ACC112 (cell line): Measurements from ENCODE around the gene CNDP1.

Source experiments
- H2AFZ ChIP-seq: fragments of 200-600 bp; sonication (generic); one replicate; pipeline ENCODE4 v1.6.0; 2017; ENCODE audit warnings: antibody characterized with exemption, low read length; ENCODE audit not compliant: unreplicated experiment
- H3K27ac ChIP-seq: fragments of 200-600 bp; sonication (generic); 2 replicates; pipeline ENCODE4 v1.5.1; 2014; ENCODE audit warnings: low read depth, mild to moderate bottlenecking, antibody characterized with exemption, low read length, moderate library complexity
- H3K27me3 ChIP-seq: fragments of 200-600 bp; sonication (generic); 2 replicates; pipeline ENCODE4 v1.6.1; 2014; ENCODE audit warnings: mild to moderate bottlenecking, antibody characterized with exemption, low read length, moderate library complexity, mixed read lengths; ENCODE audit not compliant: insufficient read depth
- H3K36me3 ChIP-seq: fragments of 200-600 bp; sonication (generic); 2 replicates; pipeline ENCODE4 v1.6.1; 2016; ENCODE audit warnings: mild to moderate bottlenecking, antibody characterized with exemption, low read length, moderate library complexity, mixed read lengths; ENCODE audit not compliant: insufficient read depth
- H3K4me1 ChIP-seq: fragments of 200-600 bp; sonication (generic); one replicate; pipeline ENCODE4 v1.6.1; 2016; ENCODE audit warnings: low read length, mixed read lengths; ENCODE audit not compliant: insufficient read depth, unreplicated experiment, control insufficient read depth
- H3K4me3 ChIP-seq: fragments of 200-600 bp; sonication (generic); 2 replicates; pipeline ENCODE4 v1.5.1; 2014; ENCODE audit warnings: mild to moderate bottlenecking, low read depth, low read length
- H3K79me2 ChIP-seq: fragments of 200-600 bp; sonication (generic); one replicate; pipeline ENCODE4 v1.6.0; 2016; ENCODE audit warnings: low read length; ENCODE audit not compliant: control insufficient read depth, unreplicated experiment, insufficient read depth

CNDP1 gene, protein sequence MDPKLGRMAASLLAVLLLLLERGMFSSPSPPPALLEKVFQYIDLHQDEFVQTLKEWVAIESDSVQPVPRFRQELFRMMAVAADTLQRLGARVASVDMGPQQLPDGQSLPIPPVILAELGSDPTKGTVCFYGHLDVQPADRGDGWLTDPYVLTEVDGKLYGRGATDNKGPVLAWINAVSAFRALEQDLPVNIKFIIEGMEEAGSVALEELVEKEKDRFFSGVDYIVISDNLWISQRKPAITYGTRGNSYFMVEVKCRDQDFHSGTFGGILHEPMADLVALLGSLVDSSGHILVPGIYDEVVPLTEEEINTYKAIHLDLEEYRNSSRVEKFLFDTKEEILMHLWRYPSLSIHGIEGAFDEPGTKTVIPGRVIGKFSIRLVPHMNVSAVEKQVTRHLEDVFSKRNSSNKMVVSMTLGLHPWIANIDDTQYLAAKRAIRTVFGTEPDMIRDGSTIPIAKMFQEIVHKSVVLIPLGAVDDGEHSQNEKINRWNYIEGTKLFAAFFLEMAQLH

DNA sequence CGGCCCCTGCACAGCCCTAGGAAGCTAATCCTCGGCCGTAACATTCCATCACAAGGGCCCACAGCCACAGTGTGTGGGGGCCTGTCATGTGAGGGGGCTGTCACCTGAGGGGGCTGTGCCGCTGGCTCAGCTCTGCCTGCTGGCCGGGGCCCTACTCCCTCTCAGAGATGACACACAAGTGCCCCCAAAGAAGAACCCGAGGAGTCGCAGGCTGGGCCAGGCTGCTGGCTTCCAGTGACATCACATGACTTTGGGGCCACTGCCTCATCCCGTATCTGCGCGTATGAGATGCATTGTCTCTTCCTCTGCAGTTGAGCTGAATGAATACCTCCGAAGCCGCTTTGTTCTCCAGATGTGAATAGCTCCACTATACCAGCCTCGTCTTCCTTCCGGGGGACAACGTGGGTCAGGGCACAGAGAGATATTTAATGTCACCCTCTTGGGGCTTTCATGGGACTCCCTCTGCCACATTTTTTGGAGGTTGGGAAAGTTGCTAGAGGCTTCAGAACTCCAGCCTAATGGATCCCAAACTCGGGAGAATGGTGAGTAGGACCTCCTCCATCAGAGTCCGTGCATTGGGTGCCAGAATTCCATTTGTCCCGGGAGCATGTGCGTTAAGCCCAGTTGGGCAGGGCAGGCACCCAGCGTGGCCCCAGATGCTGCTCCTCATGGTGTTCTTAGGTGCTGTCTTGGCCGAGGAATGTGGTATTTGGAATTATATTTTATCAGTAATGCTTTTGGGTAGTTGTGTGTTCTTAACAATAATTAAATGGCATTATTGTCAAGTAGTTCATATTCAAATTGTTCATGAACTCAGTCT is at the start of gene CNDP1:
Gene CNDP1 (plus strand): TSS at position 351 of the 820 bp plus-strand sequence. CDS start 168 bp downstream, at position 519.
- Histone ChIP-seq H3K27ac (no peak within 1 kb of the TSS), H3K27me3 (peaks cover 76% of the 10 kb centered on the region), H3K36me3 (no peaks in the 10 kb centered on the region), H3K79me2 (no peaks in the 10 kb centered on the region), H3K4me1 (no peaks in the 10 kb centered on the region), H2AFZ (no peak within 1 kb of the TSS), H3K4me3 (no peak within 1 kb of the TSS)

DNA sequence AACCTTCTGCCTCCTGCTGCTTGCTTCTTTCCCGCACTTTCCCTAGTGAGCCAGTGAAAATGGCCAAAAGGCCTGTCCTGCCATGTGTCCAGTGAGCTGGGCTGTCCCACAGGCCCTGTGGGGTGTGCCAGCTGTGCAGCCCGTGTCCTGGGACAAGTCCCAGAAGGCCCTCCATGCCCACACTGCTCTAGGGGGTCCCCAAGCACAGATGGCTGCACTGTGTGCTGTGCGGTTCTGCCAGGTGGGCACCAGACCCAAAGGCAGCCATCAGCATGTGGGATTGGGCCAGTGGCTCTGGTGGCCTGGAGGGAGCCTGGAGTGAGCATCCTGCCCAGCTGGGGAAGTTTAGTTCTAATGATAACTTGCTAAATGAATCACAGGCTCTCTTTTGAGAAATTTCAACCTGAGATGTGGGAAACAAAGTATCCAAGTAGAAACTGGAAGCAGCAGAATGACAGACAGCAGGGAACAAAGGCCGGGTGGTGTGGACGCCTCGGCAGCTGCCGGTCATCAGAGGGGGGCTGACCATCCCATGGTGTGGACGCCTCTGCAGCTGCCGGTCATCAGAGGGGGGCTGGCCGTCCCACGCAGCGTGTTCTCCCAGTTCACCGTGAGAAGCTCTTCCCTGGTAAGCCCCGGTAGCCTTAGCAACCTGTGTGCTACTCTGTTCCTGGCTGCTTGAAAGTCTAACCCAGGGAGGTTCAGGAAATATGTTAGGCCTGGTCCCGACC is 48.0 kb upstream of the CNDP1 start:
- Histone ChIP-seq H3K4me3 (no peak overlapping the region), H3K36me3 (no peaks in the 10 kb centered on the region), H3K27ac (no peak overlapping the region), H2AFZ (no peak overlapping the region), H3K4me1 (no peaks in the 10 kb centered on the region), H3K79me2 (no peaks in the 10 kb centered on the region), H3K27me3 (peaks cover 33% of the 10 kb centered on the region)

DNA sequence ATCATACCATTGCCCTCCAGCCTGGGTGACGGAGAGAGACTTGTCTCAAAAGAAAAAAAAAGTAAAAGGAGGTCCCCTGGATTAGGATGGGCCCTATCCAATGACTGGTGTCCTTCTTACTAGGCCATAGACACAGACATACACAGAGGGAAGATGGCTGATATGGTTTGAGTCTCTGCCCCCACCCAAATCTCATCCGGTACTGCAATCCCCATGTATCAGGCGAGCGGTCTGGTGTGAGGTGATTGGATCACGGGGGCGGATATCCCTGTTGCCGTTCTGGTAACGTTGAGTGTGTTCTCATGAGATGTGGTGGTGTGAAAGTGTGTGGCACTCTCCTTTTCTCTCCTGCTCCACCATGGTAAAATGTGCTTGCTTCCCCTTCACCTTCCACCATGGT is 45.9 kb upstream of the CNDP1 start:
- Histone ChIP-seq H3K27ac (no peak overlapping the region), H3K27me3 (peaks cover 39% of the 10 kb centered on the region), H3K4me3 (no peak overlapping the region), H2AFZ (no peak overlapping the region), H3K79me2 (no peaks in the 10 kb centered on the region), H3K4me1 (no peaks in the 10 kb centered on the region), H3K36me3 (no peaks in the 10 kb centered on the region)

DNA sequence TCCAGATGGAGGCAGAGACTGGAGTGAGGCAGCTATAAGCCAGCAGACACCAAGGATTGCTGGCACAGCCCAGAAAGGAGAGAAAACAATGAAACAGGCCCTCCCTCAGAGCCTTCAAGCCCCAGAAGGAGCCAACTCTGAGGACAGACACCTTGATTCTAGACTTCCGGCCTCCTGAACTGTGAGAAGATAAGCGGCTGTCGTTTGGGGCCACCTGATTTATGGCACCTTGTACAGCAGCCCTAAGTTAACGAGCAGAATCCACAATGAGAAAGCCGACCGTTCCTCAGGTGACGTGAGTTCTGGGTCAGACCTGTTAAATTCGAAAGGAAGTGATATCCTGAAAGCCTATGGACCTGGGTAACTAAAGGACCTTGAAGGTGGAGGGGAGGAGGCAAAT is 45.4 kb upstream of the CNDP1 start:
- Histone ChIP-seq H2AFZ (no peak overlapping the region), H3K79me2 (no peaks in the 10 kb centered on the region), H3K4me1 (no peaks in the 10 kb centered on the region), H3K27me3 (peaks cover 40% of the 10 kb centered on the region), H3K4me3 (no peak overlapping the region), H3K36me3 (no peaks in the 10 kb centered on the region), H3K27ac (no peak overlapping the region)

DNA sequence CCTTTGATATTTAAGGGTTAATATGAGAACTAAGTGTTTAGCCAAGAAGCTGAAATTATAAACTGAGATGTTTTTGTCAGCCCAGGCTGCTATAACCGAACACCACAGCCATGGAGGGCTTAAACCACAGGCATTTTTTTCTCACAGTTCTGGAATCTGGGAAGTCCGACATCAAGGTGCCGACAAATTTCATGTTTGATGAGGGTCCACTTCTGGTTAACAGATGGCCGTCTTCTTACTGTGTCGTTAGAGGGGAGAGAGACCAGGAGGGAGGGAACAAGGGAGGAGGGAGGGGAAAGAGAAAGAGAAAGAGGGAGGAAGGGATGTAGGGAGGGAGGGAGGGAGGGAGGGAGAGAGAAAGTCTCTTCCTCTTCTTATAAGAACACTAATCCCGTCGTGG is 44.6 kb upstream of the CNDP1 start:
- no peak overlapping the region for H3K4me3 ChIP-seq
- peaks cover 43% of the 10 kb centered on the region for H3K27me3 ChIP-seq
- no peak overlapping the region for H3K27ac ChIP-seq
- H3K36me3 ChIP-seq = no peaks in the 10 kb centered on the region
- no peak overlapping the region for H2AFZ ChIP-seq
- no peaks in the 10 kb centered on the region for H3K4me1 ChIP-seq
- H3K79me2 ChIP-seq = no peaks in the 10 kb centered on the region

DNA sequence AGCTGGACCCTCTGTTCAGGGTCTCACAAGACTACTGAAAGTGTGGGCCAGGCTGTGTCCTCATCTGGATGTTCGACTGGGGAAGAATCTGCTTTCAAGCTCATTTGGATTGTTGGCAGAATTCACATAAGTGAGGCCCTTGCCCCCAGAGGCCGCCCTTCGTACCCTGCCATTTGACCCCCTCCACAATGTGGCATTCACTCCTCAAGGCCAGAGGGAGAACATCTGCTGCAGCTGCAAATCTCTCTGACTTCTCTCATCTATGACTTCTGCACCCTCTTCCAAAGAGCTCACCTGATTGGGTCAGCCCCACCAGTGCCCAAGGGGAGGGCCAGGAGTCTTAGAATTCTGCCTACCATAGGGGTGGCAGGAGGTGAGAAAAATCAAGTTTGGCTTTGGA is 42.0 kb upstream of the CNDP1 start:
- H3K36me3 ChIP-seq = no peaks in the 10 kb centered on the region
- no peak overlapping the region for H3K4me3 ChIP-seq
- peaks cover 3% of the 10 kb centered on the region for H3K4me1 ChIP-seq
- no peak overlapping the region for H2AFZ ChIP-seq
- peaks cover 42% of the 10 kb centered on the region for H3K27me3 ChIP-seq
- peaks cover 6% of the 10 kb centered on the region for H3K79me2 ChIP-seq
- no peak overlapping the region for H3K27ac ChIP-seq

DNA sequence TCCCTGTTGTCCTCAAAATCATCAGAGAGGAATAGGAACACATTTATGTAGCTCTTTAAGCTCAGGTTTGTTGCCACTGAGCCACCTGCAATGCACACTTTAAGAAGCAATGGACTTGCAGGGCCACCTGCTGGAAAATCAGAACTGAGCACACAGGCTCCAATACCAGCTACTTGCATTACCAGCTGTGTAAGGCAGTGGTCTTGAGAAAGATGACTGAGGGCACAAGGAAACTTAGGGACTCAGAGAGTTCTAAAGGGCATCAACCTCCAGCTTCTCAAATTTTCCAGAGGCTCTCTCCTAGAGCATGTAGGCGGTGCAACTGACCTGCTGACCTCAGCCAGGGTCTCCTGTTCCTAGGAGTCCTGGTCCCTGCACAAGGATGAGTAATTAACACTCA is 40.6 kb upstream of the CNDP1 start:
- Histone ChIP-seq H3K27ac (no peak overlapping the region), H3K36me3 (no peaks in the 10 kb centered on the region), H3K4me3 (no peak overlapping the region), H3K27me3 (peaks cover 37% of the 10 kb centered on the region), H2AFZ (no peak overlapping the region), H3K79me2 (peaks cover 12% of the 10 kb centered on the region), H3K4me1 (peaks cover 6% of the 10 kb centered on the region)

DNA sequence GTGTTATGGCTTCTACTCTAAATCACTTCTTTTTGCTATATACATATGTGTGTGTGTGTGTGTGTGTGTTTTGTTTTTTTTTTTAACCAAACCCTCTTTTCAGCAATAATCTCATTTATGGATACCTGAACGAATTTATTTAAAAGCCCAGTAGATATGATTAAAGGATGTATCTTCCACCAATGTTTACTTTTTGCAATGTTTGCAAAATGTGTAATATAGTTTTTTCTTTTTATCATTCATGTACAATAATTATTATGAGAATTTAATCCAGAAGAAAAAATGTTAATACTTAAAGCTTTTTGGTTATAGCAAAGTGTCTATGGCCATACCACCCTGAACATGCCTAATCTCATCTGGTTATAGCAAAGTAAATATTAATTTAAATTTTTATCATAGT is 39.8 kb upstream of the CNDP1 start:
- H3K4me3 ChIP-seq = no peak overlapping the region
- peaks cover 12% of the 10 kb centered on the region for H3K4me1 ChIP-seq
- peaks cover 29% of the 10 kb centered on the region for H3K27me3 ChIP-seq
- no peak overlapping the region for H3K27ac ChIP-seq
- no peaks in the 10 kb centered on the region for H3K36me3 ChIP-seq
- peaks cover 12% of the 10 kb centered on the region for H3K79me2 ChIP-seq
- H2AFZ ChIP-seq = no peak overlapping the region

DNA sequence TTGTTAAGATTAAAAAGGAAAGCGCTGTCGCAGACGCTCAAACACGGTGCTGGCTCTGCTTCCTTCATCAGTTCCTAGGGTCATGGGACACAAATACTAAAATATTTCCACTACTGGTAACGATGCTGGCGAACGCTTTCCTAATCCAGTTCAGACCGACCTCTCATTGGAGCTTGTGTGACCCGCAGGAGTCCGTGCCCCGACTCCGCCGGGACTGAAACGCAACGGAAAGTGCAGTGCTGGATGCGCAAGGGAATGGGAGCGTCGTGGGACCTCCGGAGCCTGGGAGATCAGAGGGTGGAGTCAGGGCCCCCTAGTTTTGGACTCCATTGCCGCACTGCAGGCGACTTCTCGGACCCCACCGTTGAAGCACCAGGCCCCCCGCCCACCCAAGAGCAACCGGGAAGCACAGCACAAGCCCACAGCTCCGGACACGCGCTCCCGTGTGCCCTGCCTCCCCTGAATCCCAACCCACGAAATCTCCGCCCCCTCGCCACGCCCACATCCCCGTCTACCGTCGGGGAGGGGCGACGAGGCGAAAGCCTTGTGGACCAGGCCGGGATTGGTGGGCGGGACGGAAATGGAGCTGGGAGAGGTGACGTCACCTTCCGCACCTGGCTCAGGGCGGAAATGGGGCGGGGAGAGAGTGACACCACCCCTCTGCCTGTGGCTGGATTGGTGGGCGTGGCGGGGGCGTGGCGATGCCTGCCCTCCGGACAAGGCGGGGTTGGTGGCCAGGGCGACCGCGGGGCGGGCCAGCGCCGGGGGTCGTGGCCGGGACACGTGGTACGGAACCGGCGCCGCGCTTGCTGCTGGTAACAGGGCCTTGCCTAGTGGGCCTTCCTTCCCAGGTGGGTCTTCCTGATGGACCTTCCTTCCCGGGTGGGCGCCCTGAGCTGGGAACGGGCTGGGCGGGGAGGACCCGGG is 38.5 kb upstream of the CNDP1 start, which contains the start of gene CNDP2:
Gene CNDP2 (plus strand): TSS at position 783 of the 927 bp plus-strand sequence. CDS start 3,611 bp downstream, outside the sequence.
- peaks cover 26% of the 10 kb centered on the region for H3K27me3 ChIP-seq
- H3K79me2 ChIP-seq = peaks cover 12% of the 10 kb centered on the region
- H3K36me3 ChIP-seq = no peaks in the 10 kb centered on the region
- H2AFZ ChIP-seq = peak within 1 kb of the TSS; percentile 84
- peak within 1 kb of the TSS; percentile 42; the same call in 1 of the 2 replicates for H3K27ac ChIP-seq
- peaks cover 17% of the 10 kb centered on the region for H3K4me1 ChIP-seq
- peak within 1 kb of the TSS; percentile 87 for H3K4me3 ChIP-seq
